Type B pancreatic cell (in vitro differentiated cells): ENCODE results near the gene MICU1. TPM values are rescaled to one million over a fixed set of nuclear protein-coding genes. Genes with fewer than 3 reads are reported as not detected.

Source experiments
- DNase-seq: peaks from one replicate; pipeline ENCODE4 v3.0.0; 2021; ENCODE audit warnings: mixed read lengths; ENCODE audit not compliant: unreplicated experiment; ENCODE audit errors: extremely low spot score
- H3K27ac Mint-ChIP-seq: 2 replicates; pipeline ENCODE4 v1.8.0; 2021; ENCODE audit warnings: mild to moderate bottlenecking, mixed read lengths
- H3K27me3 Mint-ChIP-seq: 2 replicates; pipeline ENCODE4 v1.8.0; 2021; ENCODE audit warnings: mixed read lengths
- H3K36me3 Mint-ChIP-seq: 2 replicates; pipeline ENCODE4 v1.8.0; 2021; ENCODE audit warnings: mixed read lengths
- H3K4me1 Mint-ChIP-seq: one replicate; pipeline ENCODE4 v1.8.0; 2021; ENCODE audit warnings: mixed read lengths; ENCODE audit not compliant: unreplicated experiment
- H3K4me3 Mint-ChIP-seq: 2 replicates; pipeline ENCODE4 v1.8.0; 2021; ENCODE audit warnings: mild to moderate bottlenecking, mixed read lengths
- H3K9me3 Mint-ChIP-seq: 2 replicates; pipeline ENCODE4 v1.8.0; 2021; ENCODE audit warnings: mixed read lengths
- CTCF ChIP-seq: fragments of 200-600 bp; sonication (generic); conservative IDR thresholded peaks from 2 replicates; pipeline ENCODE4 v1.5.0; 2021; ENCODE audit warnings: antibody characterized with exemption, mild to moderate bottlenecking
- total RNA-seq: library from RNA; stranded (reverse); gene quantifications from 2 replicates; pipeline ENCODE4 v1.2.1, GENCODE V29; 2021; ENCODE audit warnings: low replicate concordance

The MICU1 gene
- total RNA-seq, 1 donor from 2014 or later = 40.3 TPM

- H3K36me3 Mint-ChIP-seq = peaks cover 15% of the 10 kb centered on the region
These were observed 38.3 kb downstream of the MICU1 start for GRCh38 chr10:72587568-72587967.

GRCh38 chr10:72574636-72575035, 51.2 kb downstream of the MICU1 start:
- no peak for TF ChIP-seq CTCF
- Mint-ChIP-seq H3K36me3 (no peaks in the 10 kb centered on the region), H3K27me3 (no peaks in the 10 kb centered on the region), H3K9me3 (no peaks in the 10 kb centered on the region), H3K4me3 (no peak overlapping the region), H3K4me1 (peaks cover 5% of the 10 kb centered on the region), H3K27ac (no peak overlapping the region)
- no peak for DNase-seq

More at GRCh38 chr10:72587568-72587967, 38.3 kb downstream of the MICU1 start:
- no peak for DNase-seq
- Mint-ChIP-seq H3K9me3 (no peaks in the 10 kb centered on the region), H3K4me1 (no peaks in the 10 kb centered on the region), H3K27ac (no peak overlapping the region), H3K27me3 (no peaks in the 10 kb centered on the region), H3K4me3 (no peak overlapping the region)
- no peak for TF ChIP-seq CTCF

- H3K4me1 Mint-ChIP-seq = peaks cover 5% of the 10 kb centered on the region
- H3K27me3 Mint-ChIP-seq = no peaks in the 10 kb centered on the region
- H3K4me3 Mint-ChIP-seq = no peak overlapping the region
- H3K36me3 Mint-ChIP-seq = peaks cover 3% of the 10 kb centered on the region
- no peaks in the 10 kb centered on the region for H3K9me3 Mint-ChIP-seq
- no peak for DNase-seq
- no peak overlapping the region for H3K27ac Mint-ChIP-seq
- no peak for TF ChIP-seq CTCF
These were observed 52.8 kb downstream of the MICU1 start for GRCh38 chr10:72573079-72573478.

GRCh38 chr10:72567889-72568640, 57.8 kb downstream of the MICU1 start:
- no peaks in the 10 kb centered on the region for H3K27me3 Mint-ChIP-seq
- DNase-seq = no peak
- H3K4me1 Mint-ChIP-seq = peaks cover 5% of the 10 kb centered on the region
- peak; percentile 72 for TF ChIP-seq CTCF
- H3K9me3 Mint-ChIP-seq = no peaks in the 10 kb centered on the region
- no peak overlapping the region for H3K27ac Mint-ChIP-seq
- H3K4me3 Mint-ChIP-seq = no peak overlapping the region
- peaks cover 21% of the 10 kb centered on the region for H3K36me3 Mint-ChIP-seq

GRCh38 chr10:72567421-72567820, 58.5 kb downstream of the MICU1 start:
- no peak for DNase-seq
- no peaks in the 10 kb centered on the region for H3K9me3 Mint-ChIP-seq
- H3K36me3 Mint-ChIP-seq = peaks cover 28% of the 10 kb centered on the region
- TF ChIP-seq CTCF = no peak
- no peaks in the 10 kb centered on the region for H3K27me3 Mint-ChIP-seq
- peaks cover 5% of the 10 kb centered on the region for H3K4me1 Mint-ChIP-seq
- H3K27ac Mint-ChIP-seq = no peak overlapping the region
- no peak overlapping the region for H3K4me3 Mint-ChIP-seq
